ENCODE measurements around the gene PDZD8. TPM values are rescaled to one million over a fixed set of nuclear protein-coding genes. Genes with fewer than 3 reads are reported as not detected.

The PDZD8 gene
- total and polyA plus RNA-seq, 8 donors: 3.5 to 60.5 (median 15.4) TPM

DNA sequence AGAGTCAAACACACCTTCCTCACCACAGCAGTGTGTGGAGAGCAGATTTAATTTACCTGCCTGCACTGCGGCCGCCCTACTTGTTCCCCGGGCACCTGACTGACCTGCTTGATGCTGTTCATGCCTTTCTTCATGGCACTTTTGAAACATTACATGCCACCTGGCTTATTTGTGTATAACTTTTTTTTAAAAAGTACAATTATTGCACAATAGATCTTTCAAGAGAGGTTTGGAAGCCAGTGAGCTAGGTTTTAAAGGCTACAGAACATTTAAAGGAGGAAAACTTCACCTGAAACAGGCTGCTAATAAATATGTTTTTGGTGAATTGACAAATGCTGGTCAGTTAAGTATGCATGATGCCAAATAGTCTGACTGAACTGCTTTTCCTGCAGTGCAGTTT is 101.3 kb downstream of the PDZD8 start:
- Histone ChIP-seq H3K27ac (no peak overlapping the region), H3K27me3 (no peaks in the 10 kb centered on the region), H3K9me3 (no peaks in the 10 kb centered on the region), H3K36me3 (no peaks in the 10 kb centered on the region), H3K4me1 (no peaks in the 10 kb centered on the region), H3K4me3 (no peak overlapping the region)
- DNase-seq: no peak
- intact Hi-C loops (cut with DNase I; ENCODE audit: low total_unique reads): no loop called here
- WGBS, 5 donors: 87 to 99% (median 89%) methylated on average over 3 of the region's 3 CpGs
- TF ChIP-seq POLR2A (IDR thresholded peaks at IDR 0.05): no peak
- TF ChIP-seq, protein P1, sequence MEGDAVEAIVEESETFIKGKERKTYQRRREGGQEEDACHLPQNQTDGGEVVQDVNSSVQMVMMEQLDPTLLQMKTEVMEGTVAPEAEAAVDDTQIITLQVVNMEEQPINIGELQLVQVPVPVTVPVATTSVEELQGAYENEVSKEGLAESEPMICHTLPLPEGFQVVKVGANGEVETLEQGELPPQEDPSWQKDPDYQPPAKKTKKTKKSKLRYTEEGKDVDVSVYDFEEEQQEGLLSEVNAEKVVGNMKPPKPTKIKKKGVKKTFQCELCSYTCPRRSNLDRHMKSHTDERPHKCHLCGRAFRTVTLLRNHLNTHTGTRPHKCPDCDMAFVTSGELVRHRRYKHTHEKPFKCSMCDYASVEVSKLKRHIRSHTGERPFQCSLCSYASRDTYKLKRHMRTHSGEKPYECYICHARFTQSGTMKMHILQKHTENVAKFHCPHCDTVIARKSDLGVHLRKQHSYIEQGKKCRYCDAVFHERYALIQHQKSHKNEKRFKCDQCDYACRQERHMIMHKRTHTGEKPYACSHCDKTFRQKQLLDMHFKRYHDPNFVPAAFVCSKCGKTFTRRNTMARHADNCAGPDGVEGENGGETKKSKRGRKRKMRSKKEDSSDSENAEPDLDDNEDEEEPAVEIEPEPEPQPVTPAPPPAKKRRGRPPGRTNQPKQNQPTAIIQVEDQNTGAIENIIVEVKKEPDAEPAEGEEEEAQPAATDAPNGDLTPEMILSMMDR (IDR thresholded peaks at IDR 0.05): no peak
- TF ChIP-seq EP300 (IDR thresholded peaks at IDR 0.05): no peak
- no peak for TF ChIP-seq POLR2AphosphoS5 (IDR thresholded peaks at IDR 0.05)

DNA sequence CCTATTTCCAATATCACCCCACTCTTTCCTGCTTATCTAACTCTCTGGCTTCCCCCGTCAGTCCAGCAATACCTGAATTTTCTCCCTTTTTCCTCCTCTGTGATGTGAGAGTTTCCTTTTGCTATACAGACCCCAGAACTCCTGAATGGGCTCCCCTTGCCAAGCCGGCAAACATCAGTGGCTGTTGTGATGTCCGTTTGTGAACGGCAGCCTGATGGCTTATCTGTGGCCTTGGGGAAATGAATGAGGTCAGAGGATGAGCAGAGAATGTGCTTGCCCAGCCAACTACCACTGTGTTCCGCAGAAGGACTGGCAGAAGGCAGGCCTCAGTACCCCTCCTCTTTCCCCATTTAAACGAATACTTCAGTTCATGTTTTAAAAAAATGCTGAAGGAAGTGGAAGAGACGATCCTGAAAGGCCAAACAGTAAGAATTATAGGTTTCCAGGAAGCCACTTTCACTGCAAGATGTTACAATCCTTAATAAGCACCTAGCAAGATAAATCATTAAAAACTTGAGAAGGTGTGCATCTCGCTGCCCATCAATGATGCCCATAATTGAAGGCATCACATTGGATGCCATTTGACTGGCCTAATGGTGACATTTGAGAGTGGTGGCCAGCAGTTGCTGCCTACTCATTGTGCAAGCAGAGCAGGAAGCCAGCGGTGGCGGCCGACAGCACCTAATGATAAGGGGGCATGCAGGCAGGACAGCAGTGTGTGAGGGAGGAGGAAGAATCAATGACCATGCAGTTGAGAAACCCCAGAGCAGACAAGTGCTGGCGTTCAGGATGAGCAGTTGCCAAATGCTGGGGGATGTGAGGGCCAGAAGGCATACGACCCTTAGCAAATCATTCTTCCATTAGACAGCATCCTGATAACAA is 102.8 kb downstream of the PDZD8 start:
- no peak for TF ChIP-seq POLR2AphosphoS5 (IDR thresholded peaks at IDR 0.05)
- TF ChIP-seq EP300 (IDR thresholded peaks at IDR 0.05): no peak
- TF ChIP-seq POLR2A (IDR thresholded peaks at IDR 0.05): no peak
- TF ChIP-seq, protein P1 (IDR thresholded peaks at IDR 0.05): no peak
- no peak for DNase-seq
- Histone ChIP-seq H3K27ac (no peak overlapping the region), H3K27me3 (no peaks in the 10 kb centered on the region), H3K4me3 (no peak overlapping the region), H3K4me1 (no peaks in the 10 kb centered on the region), H3K36me3 (no peaks in the 10 kb centered on the region), H3K9me3 (no peaks in the 10 kb centered on the region)
- intact Hi-C loops (cut with DNase I; ENCODE audit: low total_unique reads): no loop called here
- 61 to 65% (median 64%) methylated on average over 13 of the region's 13 CpGs for WGBS, 5 donors

DNA sequence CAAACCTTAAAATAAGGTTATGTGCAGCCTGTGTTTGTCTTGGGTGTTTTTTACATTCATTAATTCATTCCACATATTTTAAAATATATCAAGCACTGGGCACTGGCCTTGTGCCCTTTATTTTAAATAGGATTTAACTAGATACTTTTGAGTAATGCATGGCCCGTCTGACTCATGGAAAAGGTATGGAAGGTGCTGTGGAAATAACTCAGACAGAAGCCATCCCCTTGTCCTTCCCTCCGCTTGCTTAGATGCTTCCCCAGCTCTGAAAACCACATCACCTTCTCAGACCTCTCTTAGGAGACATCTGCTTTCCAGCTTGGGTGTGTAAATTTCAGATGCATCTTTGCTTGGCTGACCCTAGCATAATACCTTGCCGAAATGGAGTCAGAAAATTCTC is 103.8 kb downstream of the PDZD8 start:
- WGBS, 5 donors: 73 to 89% (median 86%) methylated on average over 3 of the region's 3 CpGs
- no peak for DNase-seq
- Histone ChIP-seq H3K4me3 (no peak overlapping the region), H3K4me1 (no peaks in the 10 kb centered on the region), H3K36me3 (no peaks in the 10 kb centered on the region), H3K27me3 (no peaks in the 10 kb centered on the region), H3K27ac (no peak overlapping the region), H3K9me3 (no peaks in the 10 kb centered on the region)
- TF ChIP-seq POLR2A (IDR thresholded peaks at IDR 0.05): no peak
- no peak for TF ChIP-seq POLR2AphosphoS5 (IDR thresholded peaks at IDR 0.05)
- TF ChIP-seq, protein P1 (IDR thresholded peaks at IDR 0.05): no peak
- no peak for TF ChIP-seq EP300 (IDR thresholded peaks at IDR 0.05)
- intact Hi-C loops (cut with DNase I; ENCODE audit: low total_unique reads): no loop called here

DNA sequence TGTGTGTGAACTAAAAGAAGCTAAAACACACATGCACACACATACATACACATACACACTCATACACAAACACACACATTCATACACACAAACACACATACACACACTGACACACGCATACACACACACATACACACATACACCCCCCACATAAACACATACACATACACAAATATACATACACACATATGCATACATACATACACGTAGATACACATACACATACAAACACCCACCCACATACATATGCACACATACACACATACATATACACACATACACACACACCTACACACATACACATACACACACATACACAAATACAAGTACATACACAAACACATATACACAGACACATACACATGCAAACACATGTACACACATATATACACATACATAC is 106.3 kb downstream of the PDZD8 start:
- no peaks in the 10 kb centered on the region for H3K27me3 ChIP-seq
- H3K36me3 ChIP-seq: no peaks in the 10 kb centered on the region
- intact Hi-C loops (cut with DNase I; ENCODE audit: low total_unique reads): no loop called here
- no peak for DNase-seq
- H3K9me3 ChIP-seq: no peaks in the 10 kb centered on the region
- TF ChIP-seq POLR2A (IDR thresholded peaks at IDR 0.05) (no peak), EP300 (IDR thresholded peaks at IDR 0.05) (no peak), POLR2AphosphoS5 (IDR thresholded peaks at IDR 0.05) (no peak)
- TF ChIP-seq, protein P1 (IDR thresholded peaks at IDR 0.05): no peak
- H3K4me3 ChIP-seq: no peak overlapping the region
- WGBS, 5 donors: 96 to 100% (median 98%) methylated on average over 2 of the region's 2 CpGs
- no peak overlapping the region for H3K27ac ChIP-seq
- H3K4me1 ChIP-seq: peaks cover 6 to 14% (median 8%) of the 10 kb centered on the region in 4 donors
